HG02885 (cell line): ENCODE results near the gene ADCY6.

ENCODE experiments used
- ATAC-seq: cut with Tn5 transposase; IDR thresholded peaks from one replicate; pipeline ENCODE4 v1.9.1; 2021; ENCODE audit warnings: mild to moderate bottlenecking; ENCODE audit not compliant: unreplicated experiment, poor library complexity

The ADCY6 gene

GRCh38 chr12:48787791-48788523 lies 932 bp downstream of the ADCY6 start:
- ATAC-seq = no peak

- no peak for ATAC-seq
Observed at GRCh38 chr12:48786591-48787544, 2.0 kb downstream of the ADCY6 start.

- no peak for ATAC-seq
Observed at GRCh38 chr12:48783432-48783831, 5.5 kb downstream of the ADCY6 start.

GRCh38 chr12:48782457-48783395 lies 6.2 kb downstream of the ADCY6 start:
- ATAC-seq = no peak

- no peak for ATAC-seq
Observed at GRCh38 chr12:48781750-48782456, 7.0 kb downstream of the ADCY6 start.

GRCh38 chr12:48780381-48781025 lies 8.4 kb downstream of the ADCY6 start:
- no peak for ATAC-seq

- ATAC-seq = no peak
Observed at GRCh38 chr12:48779869-48780268, 9.0 kb downstream of the ADCY6 start.

- ATAC-seq = no peak
Observed at GRCh38 chr12:48777501-48778400, 11.1 kb downstream of the ADCY6 start.

- ATAC-seq = no peak
Observed at GRCh38 chr12:48776956-48777355, 11.9 kb downstream of the ADCY6 start.

GRCh38 chr12:48775991-48776649 lies 12.8 kb downstream of the ADCY6 start:
- no peak for ATAC-seq

- ATAC-seq = no peak
Observed at GRCh38 chr12:48775299-48775698, 13.6 kb downstream of the ADCY6 start.

GRCh38 chr12:48774516-48774915 lies 14.4 kb downstream of the ADCY6 start:
- no peak for ATAC-seq

- no peak for ATAC-seq
Observed at GRCh38 chr12:48773686-48774085, 15.2 kb downstream of the ADCY6 start.

- no peak for ATAC-seq
Observed at GRCh38 chr12:48771588-48772112, 17.2 kb downstream of the ADCY6 start.

GRCh38 chr12:48770756-48771155 lies 18.1 kb downstream of the ADCY6 start:
- no peak for ATAC-seq

- no peak for ATAC-seq
Observed at GRCh38 chr12:48768736-48769135, 20.2 kb downstream of the ADCY6 start.

- no peak for ATAC-seq
Observed at GRCh38 chr12:48768147-48768546, 20.7 kb downstream of the ADCY6 start.
